Stimulated activated CD4-positive, alpha-beta T cell treated with anti-CD3 and anti-CD28 coated beads, Interleukin-2, amount 100 ng/mL, for 48 hours (primary cell): ENCODE measurements around the gene SETBP1.

Experiments used
- DNase-seq, 2 donors: peaks; one replicate each; pipeline ENCODE4 v3.0.0-alpha.2; 2020

The SETBP1 gene

GRCh38 chr18:44679914-44680272 is 795 bp upstream of the SETBP1 start:
- peak; percentile 35 to 37 for DNase-seq

DNA sequence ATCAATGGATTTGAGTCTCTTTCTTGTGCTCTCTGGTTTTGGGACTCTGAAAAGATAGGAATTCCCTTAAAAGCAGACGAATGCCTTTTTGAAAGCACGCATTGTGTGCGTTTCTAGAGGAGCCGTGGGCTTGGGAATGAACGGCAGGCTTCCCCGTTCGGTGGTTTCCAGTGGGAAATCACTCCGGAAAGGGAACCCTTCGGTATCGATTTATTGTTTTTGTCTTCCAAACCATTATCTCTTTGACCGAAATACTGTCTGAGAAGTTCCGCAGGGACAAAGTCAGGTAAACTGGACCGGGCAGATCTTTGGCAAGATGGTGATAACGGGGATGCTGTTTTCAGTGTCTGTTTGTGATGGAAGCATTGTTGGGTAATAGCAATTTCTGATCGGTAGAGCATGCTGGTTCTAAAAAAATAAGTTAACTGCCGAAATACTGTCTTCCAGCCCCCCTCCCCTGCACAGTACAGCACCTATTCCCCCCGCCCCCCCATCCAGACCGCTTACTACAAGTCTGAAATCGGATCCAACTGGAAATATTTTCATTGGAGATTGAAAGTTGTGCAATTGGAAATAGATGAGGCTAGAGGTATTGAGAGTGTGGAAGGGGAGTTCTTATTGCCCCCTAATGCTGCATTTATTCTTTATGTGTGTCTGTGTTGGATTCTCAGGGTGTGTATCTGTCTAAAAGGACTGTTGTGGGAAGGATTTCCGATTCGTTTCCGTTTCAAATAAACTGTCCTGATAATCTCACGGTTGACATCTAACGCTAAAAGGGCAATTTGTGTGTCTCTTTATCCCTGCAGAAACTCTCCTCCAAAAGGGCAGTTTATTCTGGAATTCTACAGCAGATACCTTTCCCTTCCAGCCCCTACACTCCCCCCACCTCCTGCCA is 635 bp downstream of the SETBP1 start:
- DNase-seq, result no peak

DNA sequence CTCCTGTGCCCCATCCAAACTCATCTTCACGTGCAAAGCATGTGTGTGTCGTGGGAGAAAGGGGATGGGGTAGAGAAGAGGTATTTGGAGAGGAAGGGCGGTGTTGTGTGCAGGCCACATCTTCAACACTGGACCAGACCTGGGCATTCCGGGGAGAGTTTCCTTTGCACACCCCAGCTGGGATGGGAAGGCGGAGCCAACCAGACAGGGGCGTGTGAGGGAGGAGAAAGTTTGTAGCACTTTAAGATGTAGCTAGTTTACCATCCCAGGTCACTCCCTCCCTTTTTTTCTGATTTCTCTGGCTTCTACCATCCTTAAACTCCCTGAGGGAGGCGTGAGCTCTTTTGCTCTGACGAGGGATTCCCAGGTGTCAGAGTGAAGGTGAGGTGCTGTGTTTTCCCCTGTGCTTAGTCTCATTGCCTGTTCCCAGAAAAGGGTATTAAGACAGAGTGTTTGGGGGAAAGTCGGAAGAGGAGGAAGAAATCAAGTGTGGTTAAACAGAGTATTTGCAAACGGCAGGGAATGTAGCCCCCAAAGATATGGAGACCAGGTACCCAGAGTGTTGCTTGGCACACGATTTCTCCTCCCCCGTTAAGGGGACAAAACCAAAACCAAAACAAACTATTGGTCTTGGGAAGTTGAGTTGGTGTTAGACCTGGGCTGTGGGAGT is 1.6 kb downstream of the SETBP1 start:
- no peak for DNase-seq

GRCh38 chr18:44682871-44683221 is 2.2 kb downstream of the SETBP1 start:
- DNase-seq, result no peak

DNA sequence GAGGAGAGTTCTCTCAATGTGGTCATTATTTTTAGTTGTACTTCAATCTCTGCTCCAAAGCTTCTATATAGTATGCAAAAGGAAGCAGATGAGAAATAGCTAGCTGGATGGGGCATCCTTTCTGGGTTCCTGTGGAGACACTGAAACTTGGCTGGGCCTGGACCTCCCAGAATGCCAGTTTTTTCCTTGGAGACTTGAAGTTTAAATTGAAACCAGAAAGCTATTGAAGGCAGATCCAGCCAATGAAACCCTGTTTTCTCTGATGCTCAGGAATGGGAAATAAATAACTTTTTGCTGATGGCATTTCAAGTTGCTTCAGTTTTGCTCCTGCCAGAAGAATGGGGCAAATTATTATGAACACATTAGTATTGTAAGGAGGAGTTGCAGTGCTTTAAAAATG is 2.9 kb downstream of the SETBP1 start:
- no peak for DNase-seq

DNA sequence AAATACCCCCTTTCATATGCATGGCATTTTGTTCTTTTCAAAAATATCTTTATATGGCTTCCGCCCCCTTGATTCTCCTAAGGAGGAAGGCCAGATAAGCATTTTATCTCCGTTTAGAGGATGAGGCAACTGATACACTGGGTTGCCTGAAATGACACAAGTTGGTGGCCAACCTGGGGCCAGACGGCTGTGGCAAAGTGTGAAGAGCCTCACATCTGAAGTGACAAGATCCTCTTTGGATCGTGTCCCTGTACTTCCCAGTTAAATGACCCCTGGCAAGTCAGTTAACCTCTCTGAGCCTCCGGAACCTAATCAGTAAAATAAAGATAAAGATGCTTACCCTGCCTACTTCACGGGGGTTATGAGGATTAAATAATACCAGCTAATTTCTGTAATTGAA is 4.6 kb downstream of the SETBP1 start:
- no peak for DNase-seq

- DNase-seq, result no peak
Measured at GRCh38 chr18:44686156-44686555, 5.5 kb downstream of the SETBP1 start.

DNA sequence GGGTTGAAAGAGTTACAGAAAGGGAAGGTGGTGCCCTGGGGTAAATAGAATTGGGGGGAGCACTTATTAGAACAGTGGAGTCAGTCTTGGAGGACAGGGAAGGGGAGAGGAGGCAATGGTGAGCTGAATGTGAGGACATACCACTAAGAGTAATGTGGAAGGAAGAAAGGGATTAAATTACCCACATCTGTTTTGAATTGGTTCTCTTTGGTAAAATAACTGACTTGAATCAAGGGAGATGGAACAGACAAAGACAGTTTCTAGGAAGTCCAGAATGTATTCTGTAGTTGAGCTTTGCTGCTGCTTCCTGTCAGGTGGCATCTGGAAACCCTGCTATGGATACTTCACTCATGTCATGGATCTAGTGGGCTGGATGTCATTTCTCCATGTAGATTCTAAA is 6.7 kb downstream of the SETBP1 start:
- no peak for DNase-seq

GRCh38 chr18:44689736-44690135 is 9.0 kb downstream of the SETBP1 start:
- no peak for DNase-seq

- no peak for DNase-seq
Measured at GRCh38 chr18:44691148-44691925, 10.6 kb downstream of the SETBP1 start.

DNA sequence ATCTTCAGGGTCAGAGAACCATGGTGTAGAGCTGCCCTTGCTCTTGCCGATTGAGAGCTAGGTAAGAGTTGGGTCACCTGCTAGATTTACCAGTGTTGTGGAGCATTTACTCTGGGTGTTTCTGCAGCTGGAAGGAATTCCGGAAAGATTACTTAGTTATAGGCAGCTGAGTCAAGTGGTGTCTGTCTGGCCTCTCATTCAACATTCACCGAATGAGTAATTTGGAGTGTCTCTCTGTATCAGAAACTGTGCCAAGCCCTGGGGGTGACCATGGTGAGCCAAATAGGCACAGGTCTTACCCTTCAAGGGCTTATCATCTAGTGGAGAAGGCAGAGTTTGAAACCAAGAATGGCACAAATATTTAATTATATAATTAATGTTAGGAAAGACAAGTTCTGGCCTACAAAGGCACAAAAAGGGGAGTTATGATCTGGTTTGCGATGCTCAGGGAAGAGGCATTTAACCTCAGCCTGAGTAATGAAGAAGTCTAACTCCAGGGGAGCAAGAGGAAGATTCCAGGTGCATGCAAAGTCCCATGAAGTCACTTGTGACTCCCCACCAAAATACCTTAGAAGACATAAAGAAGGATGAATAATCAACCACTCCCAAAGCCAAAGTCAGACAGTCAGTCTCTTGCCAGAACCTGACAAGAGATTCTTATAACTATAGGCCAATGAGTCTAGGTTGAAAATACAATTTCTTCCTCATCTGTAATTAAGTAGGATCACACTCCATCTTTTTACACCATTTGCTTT is 12.5 kb downstream of the SETBP1 start:
- no peak for DNase-seq

- DNase-seq, result no peak
Measured at GRCh38 chr18:44695503-44695902, 14.8 kb downstream of the SETBP1 start.

GRCh38 chr18:44696892-44697291 is 16.2 kb downstream of the SETBP1 start:
- no peak for DNase-seq

GRCh38 chr18:44697315-44697714 is 16.6 kb downstream of the SETBP1 start:
- DNase-seq, result no peak

- no peak for DNase-seq
Measured at GRCh38 chr18:44698518-44698917, 17.8 kb downstream of the SETBP1 start.

DNA sequence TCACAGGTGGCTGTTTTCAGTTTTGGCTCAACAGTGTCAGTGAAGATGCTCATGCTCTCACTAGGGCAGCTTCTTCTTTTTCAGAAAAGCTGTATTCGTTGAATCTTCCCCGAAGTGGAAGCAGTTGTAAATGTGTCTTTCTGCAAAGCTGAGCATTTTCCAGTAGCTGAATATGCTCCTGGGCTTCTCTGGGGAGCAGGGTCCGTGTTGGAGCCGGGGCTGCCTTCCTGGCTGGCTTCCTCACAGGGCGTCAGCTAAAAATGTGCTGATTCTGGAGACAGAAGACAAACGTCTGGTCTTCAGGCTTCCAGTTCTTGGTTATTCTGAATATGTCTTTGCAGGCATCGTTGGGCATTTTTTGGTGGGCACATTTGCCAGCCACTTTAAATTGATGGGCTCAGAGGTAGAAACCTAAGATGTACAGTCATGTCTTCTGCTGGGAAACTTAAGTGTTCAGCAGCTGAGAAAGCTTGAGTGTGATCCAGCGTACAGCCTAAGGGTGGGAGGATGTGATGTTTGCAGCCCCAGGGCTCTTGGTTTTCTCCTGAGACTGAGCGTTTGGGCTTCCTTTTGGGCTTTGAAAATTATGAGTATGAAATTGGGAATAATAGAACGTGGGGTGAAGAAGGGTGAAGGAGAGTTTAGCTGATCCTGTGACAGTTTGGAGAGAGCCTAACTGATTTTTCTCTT is 19.0 kb downstream of the SETBP1 start:
- no peak for DNase-seq

GRCh38 chr18:44700652-44701051 is 20.0 kb downstream of the SETBP1 start:
- DNase-seq, result no peak

- DNase-seq, result no peak
Measured at GRCh38 chr18:44701227-44701626, 20.5 kb downstream of the SETBP1 start.

DNA sequence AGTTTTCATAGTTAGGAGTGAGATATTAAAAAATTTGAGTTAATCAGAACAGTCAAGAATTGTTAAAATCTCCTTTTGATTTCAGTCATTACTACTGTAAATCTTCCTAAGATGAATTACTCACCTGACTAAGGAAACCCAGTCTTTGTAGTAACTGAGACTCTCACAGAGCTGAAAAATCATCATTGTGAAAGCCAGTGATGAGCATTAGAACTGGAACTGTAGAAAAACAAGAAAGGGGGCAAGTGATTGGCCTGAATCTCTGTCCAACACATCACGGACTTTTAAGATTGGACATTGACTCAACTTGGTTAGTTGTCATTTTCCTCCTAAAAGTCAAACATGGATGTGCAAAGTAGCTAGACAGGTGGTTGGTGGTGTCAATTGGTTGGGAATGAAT is 21.9 kb downstream of the SETBP1 start:
- no peak for DNase-seq

DNA sequence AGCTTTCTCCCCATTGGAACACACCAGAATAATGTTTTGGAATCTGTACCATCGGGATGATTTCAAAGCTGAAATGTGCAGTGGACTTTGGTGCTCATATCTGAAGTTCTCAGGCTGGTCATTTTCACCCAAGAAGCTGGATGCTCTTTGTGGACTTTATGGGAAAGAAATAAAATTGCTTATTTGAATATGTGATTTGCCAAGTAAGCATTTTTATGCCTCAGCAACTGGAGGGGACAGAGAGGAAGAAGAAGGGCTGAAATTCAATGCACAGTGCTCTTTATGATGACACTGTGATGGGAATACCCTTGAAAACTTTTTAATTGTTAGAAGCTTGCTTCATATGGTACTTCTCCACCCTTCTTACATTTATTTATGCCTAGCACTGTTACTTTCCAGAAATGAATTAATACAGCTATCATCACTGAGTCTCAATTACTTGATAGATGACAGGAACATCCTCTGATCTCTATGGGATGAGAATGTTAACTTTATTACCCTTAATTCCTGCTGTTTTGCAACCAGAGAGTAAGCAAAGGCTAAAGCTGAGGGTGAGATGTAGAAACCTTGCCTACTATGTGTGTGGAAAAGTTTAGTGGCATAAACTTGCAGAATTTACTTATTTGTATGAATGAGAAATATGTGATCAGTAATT is 23.6 kb downstream of the SETBP1 start:
- DNase-seq, result no peak

GRCh38 chr18:44705075-44705675 is 24.5 kb downstream of the SETBP1 start:
- DNase-seq, result no peak
